HepG2 (cell line): ENCODE results near the gene AKAP8. TPM values are rescaled to one million over a fixed set of nuclear protein-coding genes. Genes with fewer than 3 reads are reported as not detected.
A peak's percentile ranks its signal among the peaks of the same experiment; 100 is the strongest.

Experiments
- HNRNPL ChIP-seq: fragments of 200-400 bp; formaldehyde crosslinking; IDR thresholded peaks from 2 replicates; pipeline ENCODE4 v1.6.1; 2017; ENCODE audit warnings: mild to moderate bottlenecking, low read depth, low read length
- HNRNPLL ChIP-seq: fragments of 200-400 bp; formaldehyde crosslinking; IDR thresholded peaks from 2 replicates; pipeline ENCODE4 v1.6.1; 2017; ENCODE audit warnings: mild to moderate bottlenecking, low read depth, low read length; ENCODE audit not compliant: poor library complexity, severe bottlenecking
- NCOR1 ChIP-seq: fragments of 200-600 bp; sonication (generic); IDR thresholded peaks from 2 replicates; pipeline ENCODE4 v1.7.0; 2017; ENCODE audit warnings: antibody characterized with exemption, low read length, borderline replicate concordance
- SOX13 ChIP-seq, 3 experiments: fragments of 450-650 bp in 1 of 3; sonication (generic) in 1 of 3; formaldehyde crosslinking in 1 of 3; IDR thresholded peaks in 2 of 3; conservative IDR thresholded peaks in 1 of 3; 2 replicates each; pipeline versions ENCODE4 v1.5.0 to v1.6.1; 2016 to 2020; ENCODE audit warnings: antibody characterized with exemption in 1 of 3, mild to moderate bottlenecking in 1 of 3, missing compliant biosample characterization in 1 of 3, missing genetic modification reagents in 1 of 3, moderate library complexity in 1 of 3
- SP1 ChIP-seq, 2 experiments: fragments of 450-650 bp in 1 of 2; sonication (generic) in 1 of 2; formaldehyde crosslinking in 1 of 2; IDR thresholded peaks; 2 replicates each; pipeline versions ENCODE4 v1.4.0 to v1.6.1; 2016 to 2020; ENCODE audit warnings: missing genetic modification reagents in 1 of 2
- ZNF430 ChIP-seq: sonication (generic); formaldehyde crosslinking; IDR thresholded peaks from 2 replicates; pipeline ENCODE4 v1.9.0; 2021; ENCODE audit warnings: mild to moderate bottlenecking, missing genetic modification reagents
- ZNF549 ChIP-seq: sonication (generic); formaldehyde crosslinking; IDR thresholded peaks from 2 replicates; pipeline ENCODE4 v1.5.0; 2020; ENCODE audit warnings: missing genetic modification reagents
- polyA plus RNA-seq, 8 experiments: library from polyadenylated mRNA; depleted of rRNA in 3 of 8; stranded (reverse) in 7 of 8; unstranded in 1 of 8; fragments of >200 nt; fragmentation: Illumina TruSeq in 4 of 8; extraction: Trizol in 4 of 8; gene quantifications; 2 replicates each; pipeline versions ENCODE4 v1.2.1 to v1.2.3, GENCODE V29; 2011 to 2016; ENCODE audit warnings: low read depth in 4 of 8, missing spikeins in 1 of 8, mixed read lengths in 1 of 8; ENCODE audit not compliant: insufficient read depth in 1 of 8
- total RNA-seq, 5 experiments: library from RNA; depleted of rRNA; stranded (reverse); fragments of >200 nt; fragmentation: Illumina TruSeq; extraction: Trizol; gene quantifications; 2 replicates each; pipeline ENCODE4 v1.2.3, GENCODE V29; 2016; ENCODE audit warnings: low read depth in 1 of 5
- TF ChIP-seq, protein P1 (sequence below): sonication (generic); formaldehyde crosslinking; IDR thresholded peaks from 2 replicates; pipeline ENCODE4 v1.5.0; 2020; ENCODE audit warnings: mild to moderate bottlenecking, missing genetic modification reagents
- TF ChIP-seq, protein P2 (sequence below): sonication (generic); formaldehyde crosslinking; IDR thresholded peaks from 2 replicates; pipeline ENCODE4 v1.9.0; 2021; ENCODE audit warnings: mild to moderate bottlenecking, missing genetic modification reagents

The AKAP8 gene
- total and polyA plus RNA-seq, 2 of the 13 experiments (the other 11 are each of a cell fraction or from before 2014, with no cell fraction given): 15.9 to 22.1 TPM

- TF ChIP-seq SOX13 (IDR thresholded peaks at IDR 0.05) (no peak), SOX13 (CRISPR knock-in tag; conservative IDR thresholded peaks at IDR 0.05 in 1 of 2, IDR thresholded peaks at IDR 0.05 in 1 of 2) (no peak), NCOR1 (no peak), ZNF430 (CRISPR knock-in tag) (no peak; the same call in 1 of the 2 replicates), HNRNPL (no peak), HNRNPLL (peak; percentile 43), SP1 (IDR thresholded peaks at IDR 0.05) (no peak), SP1 (CRISPR knock-in tag; IDR thresholded peaks at IDR 0.05) (peak; percentile 67; the same call in 1 of the 2 replicates), ZNF549 (CRISPR knock-in tag) (no peak)
- TF ChIP-seq, protein P1, sequence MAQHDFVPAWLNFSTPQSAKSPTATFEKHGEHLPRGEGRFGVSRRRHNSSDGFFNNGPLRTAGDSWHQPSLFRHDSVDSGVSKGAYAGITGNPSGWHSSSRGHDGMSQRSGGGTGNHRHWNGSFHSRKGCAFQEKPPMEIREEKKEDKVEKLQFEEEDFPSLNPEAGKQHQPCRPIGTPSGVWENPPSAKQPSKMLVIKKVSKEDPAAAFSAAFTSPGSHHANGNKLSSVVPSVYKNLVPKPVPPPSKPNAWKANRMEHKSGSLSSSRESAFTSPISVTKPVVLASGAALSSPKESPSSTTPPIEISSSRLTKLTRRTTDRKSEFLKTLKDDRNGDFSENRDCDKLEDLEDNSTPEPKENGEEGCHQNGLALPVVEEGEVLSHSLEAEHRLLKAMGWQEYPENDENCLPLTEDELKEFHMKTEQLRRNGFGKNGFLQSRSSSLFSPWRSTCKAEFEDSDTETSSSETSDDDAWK: no peak
- TF ChIP-seq, protein P2, sequence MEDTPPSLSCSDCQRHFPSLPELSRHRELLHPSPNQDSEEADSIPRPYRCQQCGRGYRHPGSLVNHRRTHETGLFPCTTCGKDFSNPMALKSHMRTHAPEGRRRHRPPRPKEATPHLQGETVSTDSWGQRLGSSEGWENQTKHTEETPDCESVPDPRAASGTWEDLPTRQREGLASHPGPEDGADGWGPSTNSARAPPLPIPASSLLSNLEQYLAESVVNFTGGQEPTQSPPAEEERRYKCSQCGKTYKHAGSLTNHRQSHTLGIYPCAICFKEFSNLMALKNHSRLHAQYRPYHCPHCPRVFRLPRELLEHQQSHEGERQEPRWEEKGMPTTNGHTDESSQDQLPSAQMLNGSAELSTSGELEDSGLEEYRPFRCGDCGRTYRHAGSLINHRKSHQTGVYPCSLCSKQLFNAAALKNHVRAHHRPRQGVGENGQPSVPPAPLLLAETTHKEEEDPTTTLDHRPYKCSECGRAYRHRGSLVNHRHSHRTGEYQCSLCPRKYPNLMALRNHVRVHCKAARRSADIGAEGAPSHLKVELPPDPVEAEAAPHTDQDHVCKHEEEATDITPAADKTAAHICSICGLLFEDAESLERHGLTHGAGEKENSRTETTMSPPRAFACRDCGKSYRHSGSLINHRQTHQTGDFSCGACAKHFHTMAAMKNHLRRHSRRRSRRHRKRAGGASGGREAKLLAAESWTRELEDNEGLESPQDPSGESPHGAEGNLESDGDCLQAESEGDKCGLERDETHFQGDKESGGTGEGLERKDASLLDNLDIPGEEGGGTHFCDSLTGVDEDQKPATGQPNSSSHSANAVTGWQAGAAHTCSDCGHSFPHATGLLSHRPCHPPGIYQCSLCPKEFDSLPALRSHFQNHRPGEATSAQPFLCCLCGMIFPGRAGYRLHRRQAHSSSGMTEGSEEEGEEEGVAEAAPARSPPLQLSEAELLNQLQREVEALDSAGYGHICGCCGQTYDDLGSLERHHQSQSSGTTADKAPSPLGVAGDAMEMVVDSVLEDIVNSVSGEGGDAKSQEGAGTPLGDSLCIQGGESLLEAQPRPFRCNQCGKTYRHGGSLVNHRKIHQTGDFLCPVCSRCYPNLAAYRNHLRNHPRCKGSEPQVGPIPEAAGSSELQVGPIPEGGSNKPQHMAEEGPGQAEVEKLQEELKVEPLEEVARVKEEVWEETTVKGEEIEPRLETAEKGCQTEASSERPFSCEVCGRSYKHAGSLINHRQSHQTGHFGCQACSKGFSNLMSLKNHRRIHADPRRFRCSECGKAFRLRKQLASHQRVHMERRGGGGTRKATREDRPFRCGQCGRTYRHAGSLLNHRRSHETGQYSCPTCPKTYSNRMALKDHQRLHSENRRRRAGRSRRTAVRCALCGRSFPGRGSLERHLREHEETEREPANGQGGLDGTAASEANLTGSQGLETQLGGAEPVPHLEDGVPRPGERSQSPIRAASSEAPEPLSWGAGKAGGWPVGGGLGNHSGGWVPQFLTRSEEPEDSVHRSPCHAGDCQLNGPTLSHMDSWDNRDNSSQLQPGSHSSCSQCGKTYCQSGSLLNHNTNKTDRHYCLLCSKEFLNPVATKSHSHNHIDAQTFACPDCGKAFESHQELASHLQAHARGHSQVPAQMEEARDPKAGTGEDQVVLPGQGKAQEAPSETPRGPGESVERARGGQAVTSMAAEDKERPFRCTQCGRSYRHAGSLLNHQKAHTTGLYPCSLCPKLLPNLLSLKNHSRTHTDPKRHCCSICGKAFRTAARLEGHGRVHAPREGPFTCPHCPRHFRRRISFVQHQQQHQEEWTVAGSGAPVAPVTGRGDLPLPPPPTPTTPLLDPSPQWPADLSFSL: 0 out of 2 replicates have a peak, but pooled peaks have one; percentile 47
Observed at GRCh38 chr19:15379083-15379998, at the start of gene AKAP8 (continued).
